ENCODE measurements around the gene ERG. TPM values are rescaled to one million over a fixed set of nuclear protein-coding genes. Genes with fewer than 3 reads are reported as not detected.

Gene ERG
- total and polyA plus RNA-seq, 2 experiments from 2014 or later = 0.14 to 0.44 TPM

DNA sequence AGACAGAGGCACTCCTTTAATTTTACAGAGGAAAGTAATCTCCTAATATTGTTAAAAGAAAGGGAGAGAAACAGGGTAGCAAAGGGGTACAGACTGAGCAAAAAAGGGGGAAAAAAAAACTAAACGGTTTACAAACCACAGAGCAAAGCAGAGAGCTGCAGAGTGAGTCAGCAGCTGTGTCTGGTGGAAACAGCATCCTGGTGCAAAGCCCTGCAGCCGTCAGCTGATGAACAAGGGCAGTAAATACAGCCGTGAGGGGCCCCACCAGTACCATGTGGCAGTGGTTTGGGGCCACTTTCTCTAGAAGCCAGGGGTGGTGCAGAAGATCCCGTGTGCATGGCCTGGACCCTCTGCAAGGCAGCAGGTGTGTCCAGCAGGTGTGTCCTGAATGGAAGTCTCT is 111.3 kb downstream of the ERG start:
- Histone ChIP-seq H3K4me2 (no peak overlapping the region), H3K4me3 (no peak overlapping the region), H3K27me3 (ENCODE audit: insufficient read depth) (no peaks in the 10 kb centered on the region), H3K36me3 (ENCODE audit: insufficient read depth) (no peaks in the 10 kb centered on the region), H3K9me2 (ENCODE audit: insufficient read depth) (peaks cover 6% of the 10 kb centered on the region; the same call in 1 of the 2 replicates), H3K4me1 (ENCODE audit: insufficient read depth) (peaks cover 9% of the 10 kb centered on the region), H2AFZ (no peak overlapping the region), H3F3A (replicated peaks; ENCODE audit: low read depth) (no peaks in the 10 kb centered on the region), H3K79me2 (replicated peaks; ENCODE audit: insufficient read depth) (no peaks in the 10 kb centered on the region), H4K20me1 (replicated peaks; ENCODE audit: insufficient read depth) (no peaks in the 10 kb centered on the region), H3K27ac (ENCODE audit: low read depth) (no peak overlapping the region)
- peaks cover 15% of the 10 kb centered on the region; the same call in 2 of the 3 replicates for H3K4me1 Mint-ChIP-seq
- TF ChIP-seq JUNB (IDR thresholded peaks at IDR 0.05; ENCODE audit: unreplicated experiment) (no peak), ZNF114 (CRISPR knock-in tag; IDR thresholded peaks at IDR 0.05) (no peak), POLR2AphosphoS5 (IDR thresholded peaks at IDR 0.05; ENCODE audit: low read depth) (no peak), ZNF331 (CRISPR knock-in tag; IDR thresholded peaks at IDR 0.05; ENCODE audit: low read depth) (no peak), NANOG (IDR thresholded peaks at IDR 0.05; ENCODE audit: borderline replicate concordance) (no peak)
- TF ChIP-seq, protein P1, sequence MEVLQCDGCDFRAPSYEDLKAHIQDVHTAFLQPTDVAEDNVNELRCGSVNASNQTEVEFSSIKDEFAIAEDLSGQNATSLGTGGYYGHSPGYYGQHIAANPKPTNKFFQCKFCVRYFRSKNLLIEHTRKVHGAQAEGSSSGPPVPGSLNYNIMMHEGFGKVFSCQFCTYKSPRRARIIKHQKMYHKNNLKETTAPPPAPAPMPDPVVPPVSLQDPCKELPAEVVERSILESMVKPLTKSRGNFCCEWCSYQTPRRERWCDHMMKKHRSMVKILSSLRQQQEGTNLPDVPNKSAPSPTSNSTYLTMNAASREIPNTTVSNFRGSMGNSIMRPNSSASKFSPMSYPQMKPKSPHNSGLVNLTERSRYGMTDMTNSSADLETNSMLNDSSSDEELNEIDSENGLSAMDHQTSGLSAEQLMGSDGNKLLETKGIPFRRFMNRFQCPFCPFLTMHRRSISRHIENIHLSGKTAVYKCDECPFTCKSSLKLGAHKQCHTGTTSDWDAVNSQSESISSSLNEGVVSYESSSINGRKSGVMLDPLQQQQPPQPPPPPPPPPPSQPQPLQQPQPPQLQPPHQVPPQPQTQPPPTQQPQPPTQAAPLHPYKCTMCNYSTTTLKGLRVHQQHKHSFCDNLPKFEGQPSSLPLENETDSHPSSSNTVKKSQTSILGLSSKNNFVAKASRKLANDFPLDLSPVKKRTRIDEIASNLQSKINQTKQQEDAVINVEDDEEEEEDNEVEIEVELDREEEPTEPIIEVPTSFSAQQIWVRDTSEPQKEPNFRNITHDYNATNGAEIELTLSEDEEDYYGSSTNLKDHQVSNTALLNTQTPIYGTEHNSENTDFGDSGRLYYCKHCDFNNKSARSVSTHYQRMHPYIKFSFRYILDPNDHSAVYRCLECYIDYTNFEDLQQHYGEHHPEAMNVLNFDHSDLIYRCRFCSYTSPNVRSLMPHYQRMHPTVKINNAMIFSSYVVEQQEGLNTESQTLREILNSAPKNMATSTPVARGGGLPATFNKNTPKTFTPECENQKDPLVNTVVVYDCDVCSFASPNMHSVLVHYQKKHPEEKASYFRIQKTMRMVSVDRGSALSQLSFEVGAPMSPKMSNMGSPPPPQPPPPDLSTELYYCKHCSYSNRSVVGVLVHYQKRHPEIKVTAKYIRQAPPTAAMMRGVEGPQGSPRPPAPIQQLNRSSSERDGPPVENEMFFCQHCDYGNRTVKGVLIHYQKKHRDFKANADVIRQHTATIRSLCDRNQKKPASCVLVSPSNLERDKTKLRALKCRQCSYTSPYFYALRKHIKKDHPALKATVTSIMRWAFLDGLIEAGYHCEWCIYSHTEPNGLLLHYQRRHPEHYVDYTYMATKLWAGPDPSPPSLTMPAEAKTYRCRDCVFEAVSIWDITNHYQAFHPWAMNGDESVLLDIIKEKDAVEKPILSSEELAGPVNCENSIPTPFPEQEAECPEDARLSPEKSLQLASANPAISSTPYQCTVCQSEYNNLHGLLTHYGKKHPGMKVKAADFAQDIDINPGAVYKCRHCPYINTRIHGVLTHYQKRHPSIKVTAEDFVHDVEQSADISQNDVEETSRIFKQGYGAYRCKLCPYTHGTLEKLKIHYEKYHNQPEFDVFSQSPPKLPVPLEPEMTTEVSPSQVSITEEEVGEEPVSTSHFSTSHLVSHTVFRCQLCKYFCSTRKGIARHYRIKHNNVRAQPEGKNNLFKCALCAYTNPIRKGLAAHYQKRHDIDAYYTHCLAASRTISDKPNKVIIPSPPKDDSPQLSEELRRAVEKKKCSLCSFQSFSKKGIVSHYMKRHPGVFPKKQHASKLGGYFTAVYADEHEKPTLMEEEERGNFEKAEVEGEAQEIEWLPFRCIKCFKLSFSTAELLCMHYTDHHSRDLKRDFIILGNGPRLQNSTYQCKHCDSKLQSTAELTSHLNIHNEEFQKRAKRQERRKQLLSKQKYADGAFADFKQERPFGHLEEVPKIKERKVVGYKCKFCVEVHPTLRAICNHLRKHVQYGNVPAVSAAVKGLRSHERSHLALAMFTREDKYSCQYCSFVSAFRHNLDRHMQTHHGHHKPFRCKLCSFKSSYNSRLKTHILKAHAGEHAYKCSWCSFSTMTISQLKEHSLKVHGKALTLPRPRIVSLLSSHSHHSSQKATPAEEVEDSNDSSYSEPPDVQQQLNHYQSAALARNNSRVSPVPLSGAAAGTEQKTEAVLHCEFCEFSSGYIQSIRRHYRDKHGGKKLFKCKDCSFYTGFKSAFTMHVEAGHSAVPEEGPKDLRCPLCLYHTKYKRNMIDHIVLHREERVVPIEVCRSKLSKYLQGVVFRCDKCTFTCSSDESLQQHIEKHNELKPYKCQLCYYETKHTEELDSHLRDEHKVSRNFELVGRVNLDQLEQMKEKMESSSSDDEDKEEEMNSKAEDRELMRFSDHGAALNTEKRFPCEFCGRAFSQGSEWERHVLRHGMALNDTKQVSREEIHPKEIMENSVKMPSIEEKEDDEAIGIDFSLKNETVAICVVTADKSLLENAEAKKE (CRISPR knock-in tag; IDR thresholded peaks at IDR 0.05) = no peak
- TF ChIP-seq, protein P2, sequence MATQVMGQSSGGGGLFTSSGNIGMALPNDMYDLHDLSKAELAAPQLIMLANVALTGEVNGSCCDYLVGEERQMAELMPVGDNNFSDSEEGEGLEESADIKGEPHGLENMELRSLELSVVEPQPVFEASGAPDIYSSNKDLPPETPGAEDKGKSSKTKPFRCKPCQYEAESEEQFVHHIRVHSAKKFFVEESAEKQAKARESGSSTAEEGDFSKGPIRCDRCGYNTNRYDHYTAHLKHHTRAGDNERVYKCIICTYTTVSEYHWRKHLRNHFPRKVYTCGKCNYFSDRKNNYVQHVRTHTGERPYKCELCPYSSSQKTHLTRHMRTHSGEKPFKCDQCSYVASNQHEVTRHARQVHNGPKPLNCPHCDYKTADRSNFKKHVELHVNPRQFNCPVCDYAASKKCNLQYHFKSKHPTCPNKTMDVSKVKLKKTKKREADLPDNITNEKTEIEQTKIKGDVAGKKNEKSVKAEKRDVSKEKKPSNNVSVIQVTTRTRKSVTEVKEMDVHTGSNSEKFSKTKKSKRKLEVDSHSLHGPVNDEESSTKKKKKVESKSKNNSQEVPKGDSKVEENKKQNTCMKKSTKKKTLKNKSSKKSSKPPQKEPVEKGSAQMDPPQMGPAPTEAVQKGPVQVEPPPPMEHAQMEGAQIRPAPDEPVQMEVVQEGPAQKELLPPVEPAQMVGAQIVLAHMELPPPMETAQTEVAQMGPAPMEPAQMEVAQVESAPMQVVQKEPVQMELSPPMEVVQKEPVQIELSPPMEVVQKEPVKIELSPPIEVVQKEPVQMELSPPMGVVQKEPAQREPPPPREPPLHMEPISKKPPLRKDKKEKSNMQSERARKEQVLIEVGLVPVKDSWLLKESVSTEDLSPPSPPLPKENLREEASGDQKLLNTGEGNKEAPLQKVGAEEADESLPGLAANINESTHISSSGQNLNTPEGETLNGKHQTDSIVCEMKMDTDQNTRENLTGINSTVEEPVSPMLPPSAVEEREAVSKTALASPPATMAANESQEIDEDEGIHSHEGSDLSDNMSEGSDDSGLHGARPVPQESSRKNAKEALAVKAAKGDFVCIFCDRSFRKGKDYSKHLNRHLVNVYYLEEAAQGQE (IDR thresholded peaks at IDR 0.05; ENCODE audit: unreplicated experiment) = no peak
- H3K27me3 Mint-ChIP-seq (ENCODE audit: insufficient read depth, low read depth, poor library complexity) = no peaks in the 10 kb centered on the region
- no peak overlapping the region for H3K27ac Mint-ChIP-seq
- ATAC-seq = no peak
- H3K9me3 Mint-ChIP-seq = no peaks in the 10 kb centered on the region
- H3K36me3 Mint-ChIP-seq (ENCODE audit: low read depth) = peaks cover 2% of the 10 kb centered on the region; the same call in 1 of the 3 replicates
- DNase-seq (ENCODE audit: low spot score) = no peak
- no peak overlapping the region for H3K4me3 Mint-ChIP-seq
